ENCODE results near the gene ACVR2B.

Gene ACVR2B

DNA sequence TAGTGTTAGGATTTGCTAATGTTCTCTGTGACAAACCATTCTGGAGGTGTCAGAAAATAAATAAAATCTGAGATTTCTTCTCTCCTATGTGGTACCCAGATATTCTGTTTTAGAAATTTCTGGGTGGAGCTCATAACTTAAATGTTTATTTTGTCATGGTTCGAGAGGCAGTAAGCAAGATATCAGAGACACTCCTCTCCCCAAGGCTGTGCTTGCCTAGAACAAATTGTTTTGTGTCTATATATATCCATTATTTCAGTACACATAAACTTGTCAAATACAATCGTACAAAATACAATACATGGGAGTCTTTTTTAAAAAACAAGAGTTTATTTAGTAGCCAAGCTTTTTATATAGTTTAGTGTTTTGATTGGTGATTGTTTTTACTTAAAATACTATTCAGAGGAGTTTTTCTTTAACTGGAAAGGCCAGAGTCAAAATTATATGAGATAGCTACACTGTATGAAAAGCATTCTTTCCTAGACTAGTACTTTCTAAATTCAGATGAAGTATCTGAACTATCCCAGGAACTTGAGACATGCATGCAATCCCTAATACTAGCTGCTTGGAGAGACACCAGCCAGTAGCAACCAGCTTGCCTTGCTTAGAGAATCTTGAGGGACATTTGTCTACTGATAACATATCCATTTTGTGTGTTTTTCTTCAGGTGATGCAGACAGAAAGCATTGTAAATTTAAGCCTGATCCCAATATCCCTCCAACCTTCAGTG, 47.2 kb downstream of the ACVR2B start:
- no peak for TF ChIP-seq TAF1 (IDR thresholded peaks at IDR 0.05; ENCODE audit: low read depth, low read length)
- TF ChIP-seq SPI1 (IDR thresholded peaks at IDR 0.05; ENCODE audit: low read depth, low read length) = no peak
- no peak for TF ChIP-seq POLR2A (IDR thresholded peaks at IDR 0.05; ENCODE audit: low read depth, low read length)
- no peak for TF ChIP-seq POU2F2 (IDR thresholded peaks at IDR 0.05; ENCODE audit: low read depth, low read length)
- no peak for TF ChIP-seq PAX5 (IDR thresholded peaks at IDR 0.05; ENCODE audit: insufficient read depth, low read length, severe bottlenecking)
- TF ChIP-seq POLR2AphosphoS5 (IDR thresholded peaks at IDR 0.05; ENCODE audit: low read depth, low read length) = no peak
- FAIRE-seq = no peak
- DNase-seq (ENCODE audit: insufficient read length, low spot score) = no peak

DNA sequence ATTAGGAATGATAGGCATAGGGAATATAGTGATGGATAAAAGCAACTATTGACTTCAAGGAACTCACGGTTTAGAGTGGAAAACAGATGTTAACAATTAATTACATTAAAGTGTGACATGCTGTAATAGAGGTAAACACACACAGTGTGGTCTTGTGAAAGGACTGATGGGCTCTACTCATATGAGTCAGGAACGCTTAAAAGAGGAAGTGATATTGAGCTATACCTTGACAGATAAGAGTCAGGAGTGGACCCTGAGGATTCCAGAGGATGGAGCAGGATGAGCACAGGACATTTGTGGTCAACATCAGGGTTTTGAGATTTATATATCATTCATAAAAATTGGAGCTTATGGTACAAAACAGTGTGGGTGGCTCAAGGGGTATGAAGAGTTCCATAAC, 53.4 kb downstream of the ACVR2B start:
- DNase-seq (ENCODE audit: insufficient read length, low spot score) (no peak), FAIRE-seq (peak; percentile 72)
- TF ChIP-seq SPI1 (IDR thresholded peaks at IDR 0.05; ENCODE audit: low read depth, low read length) (peak; percentile 100), PAX5 (IDR thresholded peaks at IDR 0.05; ENCODE audit: insufficient read depth, low read length, severe bottlenecking) (no peak)

DNA sequence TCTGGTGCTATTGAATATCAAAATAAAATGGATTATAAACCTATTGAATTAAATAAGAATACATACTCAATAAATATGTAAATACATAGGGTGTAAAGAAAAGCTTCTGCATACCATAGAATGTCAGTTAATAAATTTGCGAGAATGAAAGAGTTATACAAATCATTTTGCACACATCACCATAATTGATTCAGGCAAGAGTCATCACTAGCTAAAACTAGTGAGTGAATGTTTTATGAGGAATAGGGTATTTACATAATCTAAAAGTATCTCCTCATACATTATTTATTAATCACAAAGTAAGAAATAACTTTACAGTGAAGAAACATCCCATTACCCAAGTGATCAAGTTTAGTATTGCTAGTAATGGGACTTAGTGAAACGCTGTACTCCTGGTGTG, 56.0 kb downstream of the ACVR2B start:
- TF ChIP-seq SPI1 (IDR thresholded peaks at IDR 0.05; ENCODE audit: low read depth, low read length) (no peak), POLR2A (IDR thresholded peaks at IDR 0.05; ENCODE audit: low read depth, low read length) (no peak), TAF1 (IDR thresholded peaks at IDR 0.05; ENCODE audit: low read depth, low read length) (no peak), POU2F2 (IDR thresholded peaks at IDR 0.05; ENCODE audit: low read depth, low read length) (no peak), PAX5 (IDR thresholded peaks at IDR 0.05; ENCODE audit: insufficient read depth, low read length, severe bottlenecking) (no peak)
- FAIRE-seq (no peak), DNase-seq (ENCODE audit: insufficient read length, low spot score) (no peak)

DNA sequence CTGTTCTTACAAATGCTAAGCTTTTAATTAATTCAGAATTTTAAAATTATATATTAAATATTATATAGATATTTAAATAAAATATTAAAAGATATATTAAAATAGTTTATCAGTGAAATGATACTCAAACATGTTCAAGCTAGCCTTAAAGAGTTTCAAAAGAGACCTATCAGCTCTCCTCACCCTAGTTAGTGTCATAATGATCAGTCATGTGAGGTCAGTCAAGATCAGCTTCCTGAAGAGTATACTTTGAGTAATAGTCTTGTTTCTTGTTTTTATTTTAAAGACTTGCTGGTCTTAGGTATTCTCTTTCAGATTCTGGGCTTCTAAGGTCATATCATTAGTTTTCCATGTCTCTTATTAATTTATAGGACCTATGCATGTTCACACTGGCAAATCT, 56.9 kb downstream of the ACVR2B start:
- FAIRE-seq (no peak), DNase-seq (ENCODE audit: insufficient read length, low spot score) (no peak)
- TF ChIP-seq PAX5 (IDR thresholded peaks at IDR 0.05; ENCODE audit: insufficient read depth, low read length, severe bottlenecking) (no peak), TAF1 (IDR thresholded peaks at IDR 0.05; ENCODE audit: low read depth, low read length) (no peak), SPI1 (IDR thresholded peaks at IDR 0.05; ENCODE audit: low read depth, low read length) (no peak), POLR2AphosphoS5 (IDR thresholded peaks at IDR 0.05; ENCODE audit: low read depth, low read length) (no peak), POU2F2 (IDR thresholded peaks at IDR 0.05; ENCODE audit: low read depth, low read length) (no peak), POLR2A (IDR thresholded peaks at IDR 0.05; ENCODE audit: low read depth, low read length) (no peak)

DNA sequence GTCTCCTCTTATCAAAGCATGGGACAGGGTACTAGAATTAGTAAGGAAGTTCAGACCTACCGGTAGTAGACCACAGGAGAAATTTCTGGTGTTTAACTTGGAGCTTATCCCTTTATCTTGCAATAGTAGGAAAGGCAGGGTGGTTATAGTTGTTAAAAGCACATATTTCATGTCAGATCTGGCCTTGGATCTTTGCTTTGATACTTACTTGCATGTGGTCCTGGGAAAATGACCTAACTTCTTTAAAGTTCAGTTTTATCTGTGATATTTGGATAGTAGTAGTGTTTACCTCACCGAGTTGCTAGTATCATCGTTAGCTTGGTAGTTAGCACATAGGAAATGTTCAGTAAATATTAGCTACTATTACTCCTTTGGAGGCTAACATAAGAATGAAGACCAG, 57.9 kb downstream of the ACVR2B start:
- DNase-seq (ENCODE audit: insufficient read length, low spot score) (no peak), FAIRE-seq (no peak)
- TF ChIP-seq TAF1 (IDR thresholded peaks at IDR 0.05; ENCODE audit: low read depth, low read length) (no peak), POU2F2 (IDR thresholded peaks at IDR 0.05; ENCODE audit: low read depth, low read length) (no peak), SPI1 (IDR thresholded peaks at IDR 0.05; ENCODE audit: low read depth, low read length) (no peak), POLR2AphosphoS5 (IDR thresholded peaks at IDR 0.05; ENCODE audit: low read depth, low read length) (no peak), POLR2A (IDR thresholded peaks at IDR 0.05; ENCODE audit: low read depth, low read length) (no peak)

DNA sequence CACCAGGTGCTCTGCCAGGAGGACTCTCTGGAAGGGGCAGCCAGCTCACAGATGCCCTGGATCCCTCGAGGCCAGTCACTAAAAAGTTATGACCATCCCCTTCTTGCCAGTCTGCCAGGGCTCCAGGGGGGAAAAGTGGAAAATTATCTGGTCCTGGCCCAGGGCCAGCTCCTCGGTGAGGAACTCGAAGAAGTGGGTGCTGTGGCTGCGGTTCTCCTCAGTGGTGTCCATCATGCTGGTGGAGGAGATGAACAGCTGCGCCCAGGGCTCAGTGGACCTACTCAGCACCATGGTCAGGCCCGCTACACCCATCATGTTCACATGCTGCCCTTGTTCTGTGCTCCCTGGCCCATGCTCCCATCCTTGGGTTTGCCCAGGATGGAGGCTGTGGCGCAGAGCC, 61.7 kb downstream of the ACVR2B start:
- TF ChIP-seq POU2F2 (IDR thresholded peaks at IDR 0.05; ENCODE audit: low read depth, low read length) (no peak), POLR2AphosphoS5 (IDR thresholded peaks at IDR 0.05; ENCODE audit: low read depth, low read length) (peak; percentile 46; the same call in 1 of the 2 replicates)
- DNase-seq (ENCODE audit: insufficient read length, low spot score) = no peak
- FAIRE-seq = no peak

DNA sequence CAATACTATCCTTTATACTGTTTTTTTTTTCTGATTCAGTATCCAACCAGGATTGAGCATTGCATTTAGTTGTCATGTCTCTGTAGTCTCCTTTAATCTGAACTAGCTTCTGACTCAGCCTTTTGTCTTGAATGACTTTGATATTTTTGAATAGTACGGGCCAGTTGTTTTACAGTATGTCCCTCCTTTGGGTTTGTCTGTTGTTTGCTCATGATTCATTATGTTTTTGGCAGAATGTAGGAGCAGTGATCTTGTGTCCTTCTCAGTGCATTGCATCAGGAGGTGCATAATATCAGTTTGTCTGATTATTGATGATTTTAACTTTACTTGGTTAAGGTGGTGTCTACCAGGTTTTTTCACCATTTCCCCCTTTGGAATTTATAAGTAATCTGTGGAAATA, 63.0 kb downstream of the ACVR2B start:
- DNase-seq (ENCODE audit: insufficient read length, low spot score) (no peak), FAIRE-seq (no peak)
- TF ChIP-seq POLR2A (IDR thresholded peaks at IDR 0.05; ENCODE audit: low read depth, low read length) = no peak
- no peak for TF ChIP-seq POU2F2 (IDR thresholded peaks at IDR 0.05; ENCODE audit: low read depth, low read length)
- TF ChIP-seq PAX5 (IDR thresholded peaks at IDR 0.05; ENCODE audit: insufficient read depth, low read length, severe bottlenecking) = no peak
- TF ChIP-seq SPI1 (IDR thresholded peaks at IDR 0.05; ENCODE audit: low read depth, low read length) = no peak
- TF ChIP-seq TAF1 (IDR thresholded peaks at IDR 0.05; ENCODE audit: low read depth, low read length) = no peak

DNA sequence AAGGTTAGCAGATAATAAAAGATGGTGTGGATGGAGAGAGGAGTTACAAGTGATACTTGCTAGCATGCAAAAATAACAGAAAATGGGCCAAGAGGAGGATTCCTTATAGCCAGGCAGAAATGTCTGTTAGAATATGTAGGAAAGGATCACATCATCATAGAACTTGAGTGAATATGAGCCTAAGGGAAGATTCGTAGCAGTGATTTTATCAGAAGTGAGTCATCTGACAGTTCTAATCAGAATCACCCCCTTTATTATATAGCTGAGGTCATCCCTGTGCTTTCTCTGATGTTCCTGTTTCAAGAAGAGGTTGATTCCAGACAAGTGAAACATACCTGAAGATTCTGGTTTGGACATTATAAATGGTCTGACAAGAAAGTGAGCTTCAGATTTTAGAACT, 65.3 kb downstream of the ACVR2B start:
- TF ChIP-seq POLR2A (IDR thresholded peaks at IDR 0.05; ENCODE audit: low read depth, low read length) (no peak), TAF1 (IDR thresholded peaks at IDR 0.05; ENCODE audit: low read depth, low read length) (no peak), SPI1 (IDR thresholded peaks at IDR 0.05; ENCODE audit: low read depth, low read length) (no peak), POU2F2 (IDR thresholded peaks at IDR 0.05; ENCODE audit: low read depth, low read length) (no peak), POLR2AphosphoS5 (IDR thresholded peaks at IDR 0.05; ENCODE audit: low read depth, low read length) (no peak), PAX5 (IDR thresholded peaks at IDR 0.05; ENCODE audit: insufficient read depth, low read length, severe bottlenecking) (no peak)
- DNase-seq (ENCODE audit: insufficient read length, low spot score) = no peak
- no peak for FAIRE-seq

DNA sequence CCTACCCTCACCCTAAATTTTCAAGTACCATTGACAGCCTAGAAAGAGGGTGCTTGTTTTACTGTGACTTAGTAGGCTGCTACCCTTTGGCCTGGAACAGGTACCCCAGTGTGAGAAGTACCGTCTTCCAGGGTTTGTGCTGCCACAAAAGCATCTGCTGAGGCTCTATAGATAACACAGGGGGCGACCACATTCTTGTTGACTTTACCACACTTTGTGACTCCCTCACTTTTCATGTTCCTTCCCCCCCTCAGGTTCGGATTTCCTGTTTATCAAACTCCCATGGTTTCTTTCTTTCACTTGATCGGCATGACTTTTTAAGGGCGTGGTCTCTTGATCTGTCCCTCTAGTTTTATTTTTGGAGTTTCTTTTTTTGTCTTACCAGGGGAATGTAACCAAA, 66.0 kb downstream of the ACVR2B start:
- DNase-seq (ENCODE audit: insufficient read length, low spot score) (no peak), FAIRE-seq (no peak)
- TF ChIP-seq POLR2A (IDR thresholded peaks at IDR 0.05; ENCODE audit: low read depth, low read length) (no peak), SPI1 (IDR thresholded peaks at IDR 0.05; ENCODE audit: low read depth, low read length) (no peak), TAF1 (IDR thresholded peaks at IDR 0.05; ENCODE audit: low read depth, low read length) (no peak), PAX5 (IDR thresholded peaks at IDR 0.05; ENCODE audit: insufficient read depth, low read length, severe bottlenecking) (no peak), POU2F2 (IDR thresholded peaks at IDR 0.05; ENCODE audit: low read depth, low read length) (no peak), POLR2AphosphoS5 (IDR thresholded peaks at IDR 0.05; ENCODE audit: low read depth, low read length) (no peak)

DNA sequence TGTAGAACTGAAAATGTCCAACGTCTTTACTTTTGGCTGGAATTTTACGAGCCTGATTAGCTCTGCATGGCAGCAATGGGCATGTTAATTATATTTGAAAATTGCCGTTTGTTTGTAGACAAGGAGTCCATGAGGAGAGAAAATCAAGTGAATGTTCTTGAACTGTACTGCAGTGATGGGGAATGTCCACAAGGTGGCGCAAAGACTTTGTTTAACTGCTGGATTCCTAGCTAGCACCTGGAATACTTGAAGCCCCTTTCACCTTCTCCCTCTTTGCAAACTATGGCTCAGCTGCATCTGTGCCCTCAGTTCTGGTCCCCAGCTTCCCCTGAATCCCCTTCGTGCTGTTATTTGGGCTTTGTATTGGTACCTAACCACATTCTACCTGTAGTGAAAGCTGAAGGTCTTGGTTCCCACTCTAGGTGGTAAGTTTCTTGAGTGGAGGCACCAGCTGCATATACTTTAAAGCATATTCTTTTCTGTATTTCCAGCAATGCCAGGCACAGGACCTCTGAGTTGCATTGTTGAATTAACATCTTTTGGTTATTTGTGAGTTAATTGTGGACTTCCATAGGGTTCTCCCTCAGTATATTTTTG, 67.8 kb downstream of the ACVR2B start:
- FAIRE-seq = peak; percentile 89

More for the DNA sequence above, 67.8 kb downstream of the ACVR2B start:
- no peak for DNase-seq (ENCODE audit: insufficient read length, low spot score)
- no peak for TF ChIP-seq TAF1 (IDR thresholded peaks at IDR 0.05; ENCODE audit: low read depth, low read length)
- no peak for TF ChIP-seq SPI1 (IDR thresholded peaks at IDR 0.05; ENCODE audit: low read depth, low read length)
- TF ChIP-seq POLR2AphosphoS5 (IDR thresholded peaks at IDR 0.05; ENCODE audit: low read depth, low read length) = no peak
- no peak for TF ChIP-seq PAX5 (IDR thresholded peaks at IDR 0.05; ENCODE audit: insufficient read depth, low read length, severe bottlenecking)
- no peak for TF ChIP-seq POLR2A (IDR thresholded peaks at IDR 0.05; ENCODE audit: low read depth, low read length)
- no peak for TF ChIP-seq POU2F2 (IDR thresholded peaks at IDR 0.05; ENCODE audit: low read depth, low read length)
